GM12892 (cell line): ENCODE results near the gene EVC2.

Experiments
- POLR2A ChIP-seq: IDR thresholded peaks from 2 replicates; pipeline ENCODE4 v1.6.1; 2011; ENCODE audit warnings: low read depth, low read length, control low read depth
- POLR2AphosphoS5 ChIP-seq: IDR thresholded peaks from 2 replicates; pipeline ENCODE4 v1.6.1; 2011; ENCODE audit warnings: low read depth, low read length, control low read depth
- TAF1 ChIP-seq: IDR thresholded peaks from 2 replicates; pipeline ENCODE4 v1.6.1; 2011; ENCODE audit warnings: low read depth, mild to moderate bottlenecking, control low read depth, low read length, borderline replicate concordance

- TF ChIP-seq POLR2A (no peak), POLR2AphosphoS5 (no peak), TAF1 (no peak)
Observed at GRCh38 chr4:5707778-5708448, 446 bp downstream of the EVC2 start.
